GM23338 (cell line): ENCODE measurements around the gene TMEM94. TPM values are rescaled to one million over a fixed set of nuclear protein-coding genes. Genes with fewer than 3 reads are reported as not detected.

Source experiments
- ATAC-seq: fragments of 200-7000 bp; cut with Tn5 transposase; 3 replicates; pipeline ENCODE4 v1.9.1; 2020
- DNase-seq: peaks from one replicate; pipeline ENCODE4 v3.0.0-alpha.2; 2015; ENCODE audit warnings: low spot score
- H2AFZ ChIP-seq: fragments of 200-600 bp; sonication (generic); 2 replicates; pipeline ENCODE4 v1.8.0; 2016; ENCODE audit warnings: antibody characterized with exemption, mild to moderate bottlenecking, moderate library complexity
- H3F3A ChIP-seq: fragments of 200-600 bp; sonication (generic); replicated peaks from 2 replicates; pipeline ENCODE4 v1.8.0; 2017; ENCODE audit warnings: antibody characterized with exemption, mixed run types, low read depth
- H3K27ac ChIP-seq: fragments of 200-600 bp; sonication (generic); 2 replicates; pipeline ENCODE4 v1.6.1; 2016; ENCODE audit warnings: low read depth
- H3K27me3 ChIP-seq: fragments of 200-600 bp; sonication (generic); 2 replicates; pipeline ENCODE4 v1.8.0; 2016; ENCODE audit warnings: mild to moderate bottlenecking, mixed run types, moderate library complexity; ENCODE audit not compliant: insufficient read depth
- H3K36me3 ChIP-seq: fragments of 200-600 bp; sonication (generic); 2 replicates; pipeline ENCODE4 v1.8.0; 2016; ENCODE audit warnings: mild to moderate bottlenecking; ENCODE audit not compliant: insufficient read depth
- H3K4me1 ChIP-seq: fragments of 200-600 bp; sonication (generic); 2 replicates; pipeline ENCODE4 v1.8.0; 2016; ENCODE audit warnings: mild to moderate bottlenecking, moderate library complexity; ENCODE audit not compliant: insufficient read depth
- H3K4me2 ChIP-seq: fragments of 200-600 bp; sonication (generic); 2 replicates; pipeline ENCODE4 v1.7.1; 2017; ENCODE audit warnings: mixed run types
- H3K4me3 ChIP-seq: fragments of 200-600 bp; sonication (generic); 2 replicates; pipeline ENCODE4 v1.6.1; 2016; ENCODE audit warnings: mixed run types
- H3K79me2 ChIP-seq: fragments of 200-600 bp; sonication (generic); replicated peaks from 2 replicates; pipeline ENCODE4 v1.8.0; 2017; ENCODE audit warnings: mild to moderate bottlenecking; ENCODE audit not compliant: insufficient read depth
- H3K9me2 ChIP-seq: fragments of 200-600 bp; sonication (generic); 2 replicates; pipeline ENCODE4 v1.8.0; 2017; ENCODE audit not compliant: insufficient read depth
- H4K20me1 ChIP-seq: fragments of 200-600 bp; sonication (generic); replicated peaks from 2 replicates; pipeline ENCODE4 v1.8.0; 2017; ENCODE audit warnings: mild to moderate bottlenecking; ENCODE audit not compliant: insufficient read depth
- H3K27ac Mint-ChIP-seq: 2 replicates; pipeline ENCODE4 v1.8.0; 2020; ENCODE audit warnings: inconsistent platforms, mild to moderate bottlenecking, moderate library complexity, mixed read lengths
- H3K27me3 Mint-ChIP-seq: 3 replicates; pipeline ENCODE4 v1.8.0; 2022; ENCODE audit warnings: low read depth, mild to moderate bottlenecking, moderate library complexity, mixed read lengths, inconsistent platforms; ENCODE audit not compliant: insufficient read depth, poor library complexity
- H3K36me3 Mint-ChIP-seq: 3 replicates; pipeline ENCODE4 v1.8.0; 2021; ENCODE audit warnings: low read depth, mild to moderate bottlenecking, inconsistent platforms, moderate library complexity, mixed read lengths
- H3K4me1 Mint-ChIP-seq: 3 replicates; pipeline ENCODE4 v1.8.0; 2020; ENCODE audit warnings: mild to moderate bottlenecking, inconsistent platforms, mixed read lengths
- H3K4me3 Mint-ChIP-seq: 3 replicates; pipeline ENCODE4 v1.8.0; 2021; ENCODE audit warnings: moderate library complexity, mild to moderate bottlenecking, inconsistent platforms, mixed read lengths
- H3K9me3 Mint-ChIP-seq: 3 replicates; pipeline ENCODE4 v1.8.0; 2020; ENCODE audit warnings: moderate library complexity, mild to moderate bottlenecking, inconsistent platforms, mixed read lengths
- CREB1 ChIP-seq: fragments of 250-450 bp; sonication (Bioruptor Pico); IDR thresholded peaks from 2 replicates; pipeline ENCODE4 v1.5.0; 2020; ENCODE audit warnings: low read depth, mild to moderate bottlenecking, moderate library complexity
- EZH2phosphoT487 ChIP-seq: fragments of 200-600 bp; sonication (generic); IDR thresholded peaks from one replicate; pipeline ENCODE4 v1.8.1; 2018; ENCODE audit warnings: antibody characterized with exemption; ENCODE audit not compliant: unreplicated experiment
- NANOG ChIP-seq: IDR thresholded peaks from 2 replicates; pipeline ENCODE4 v1.6.1; 2016; ENCODE audit warnings: antibody characterized with exemption, borderline replicate concordance
- POLR2AphosphoS5 ChIP-seq: IDR thresholded peaks from 2 replicates; pipeline ENCODE4 v1.6.1; 2016; ENCODE audit warnings: antibody characterized with exemption, low read depth
- STAT1 ChIP-seq: IDR thresholded peaks from one replicate; pipeline ENCODE4 v1.6.1; 2016; ENCODE audit warnings: antibody characterized with exemption; ENCODE audit not compliant: unreplicated experiment
- ZNF114 ChIP-seq: fragments of 250-450 bp; sonication (Bioruptor Pico); IDR thresholded peaks from 2 replicates; pipeline ENCODE4 v1.5.0; 2020; ENCODE audit warnings: mild to moderate bottlenecking, moderate library complexity
- ZNF331 ChIP-seq: fragments of 250-450 bp; sonication (Bioruptor Pico); IDR thresholded peaks from 2 replicates; pipeline ENCODE4 v1.5.0; 2020; ENCODE audit warnings: low read depth, mild to moderate bottlenecking, moderate library complexity
- polyA plus RNA-seq: library from polyadenylated mRNA; unstranded; fragments of >200 nt; fragmentation: Nextera tagmentation; extraction: Ambion mirVana; gene quantifications from 2 replicates; pipeline ENCODE4 v1.2.1, GENCODE V29; 2016
- total RNA-seq: library from RNA; depleted of rRNA; stranded (reverse); fragments of >200 nt; shearing (Covaris generic); gene quantifications from 2 replicates; pipeline ENCODE4 v1.2.3, GENCODE V29; 2014
- TF ChIP-seq, protein P1 (sequence below): IDR thresholded peaks from one replicate; pipeline ENCODE4 v1.6.1; 2018; ENCODE audit warnings: antibody characterized with exemption; ENCODE audit not compliant: unreplicated experiment
- TF ChIP-seq, protein P2 (sequence below): fragments of 250-450 bp; sonication (Bioruptor Pico); IDR thresholded peaks from 2 replicates; pipeline ENCODE4 v1.5.0; 2020; ENCODE audit warnings: mild to moderate bottlenecking, moderate library complexity

Gene TMEM94
- total and polyA plus RNA-seq, 2 experiments from 2014 or later, result 24.0 to 66.0 TPM

DNA sequence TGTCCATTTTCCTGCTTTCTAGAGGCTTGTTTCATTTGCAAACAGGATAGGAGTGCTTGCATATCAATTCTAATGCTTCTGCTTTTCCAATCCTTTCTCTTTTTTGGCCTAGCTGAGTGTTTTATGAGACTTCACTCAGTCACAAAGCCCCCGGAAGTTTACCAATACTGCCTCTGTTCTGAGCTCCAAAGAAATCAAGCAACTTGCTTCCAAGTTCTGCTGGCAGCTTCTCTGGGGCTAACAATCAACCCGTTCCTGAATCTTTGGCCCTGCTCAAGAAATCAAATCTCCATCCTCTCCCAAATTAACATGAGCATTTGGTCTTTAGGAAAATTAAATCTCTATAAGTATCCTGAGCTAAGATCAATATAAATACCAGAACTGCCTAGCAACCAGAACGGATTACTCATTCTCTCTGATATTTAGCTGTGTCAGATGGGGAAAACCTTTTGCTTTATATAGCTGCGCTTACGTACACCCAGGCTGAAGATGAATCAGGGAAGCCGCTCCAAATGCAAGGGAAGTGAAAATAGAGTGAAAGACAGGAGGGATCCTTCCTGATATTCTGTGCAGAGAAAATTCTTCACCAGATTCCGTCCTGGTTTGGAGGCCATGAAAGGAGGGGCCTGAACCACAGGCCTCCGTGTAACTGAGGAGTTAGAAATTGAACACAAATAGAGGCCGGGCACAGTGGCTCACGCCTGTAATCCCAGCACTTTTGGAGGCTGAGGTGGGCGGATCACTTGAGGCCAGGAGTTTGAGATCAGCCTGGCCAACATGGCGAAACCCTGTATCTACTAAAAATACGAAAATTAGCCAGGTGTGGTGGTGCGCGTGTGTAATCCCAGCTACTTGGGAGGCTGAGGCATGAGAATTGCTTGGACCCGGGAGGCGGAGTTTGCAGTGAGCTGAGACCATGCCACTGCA, 27.6 kb upstream of the TMEM94 start (continued):
- TF ChIP-seq, protein P1, sequence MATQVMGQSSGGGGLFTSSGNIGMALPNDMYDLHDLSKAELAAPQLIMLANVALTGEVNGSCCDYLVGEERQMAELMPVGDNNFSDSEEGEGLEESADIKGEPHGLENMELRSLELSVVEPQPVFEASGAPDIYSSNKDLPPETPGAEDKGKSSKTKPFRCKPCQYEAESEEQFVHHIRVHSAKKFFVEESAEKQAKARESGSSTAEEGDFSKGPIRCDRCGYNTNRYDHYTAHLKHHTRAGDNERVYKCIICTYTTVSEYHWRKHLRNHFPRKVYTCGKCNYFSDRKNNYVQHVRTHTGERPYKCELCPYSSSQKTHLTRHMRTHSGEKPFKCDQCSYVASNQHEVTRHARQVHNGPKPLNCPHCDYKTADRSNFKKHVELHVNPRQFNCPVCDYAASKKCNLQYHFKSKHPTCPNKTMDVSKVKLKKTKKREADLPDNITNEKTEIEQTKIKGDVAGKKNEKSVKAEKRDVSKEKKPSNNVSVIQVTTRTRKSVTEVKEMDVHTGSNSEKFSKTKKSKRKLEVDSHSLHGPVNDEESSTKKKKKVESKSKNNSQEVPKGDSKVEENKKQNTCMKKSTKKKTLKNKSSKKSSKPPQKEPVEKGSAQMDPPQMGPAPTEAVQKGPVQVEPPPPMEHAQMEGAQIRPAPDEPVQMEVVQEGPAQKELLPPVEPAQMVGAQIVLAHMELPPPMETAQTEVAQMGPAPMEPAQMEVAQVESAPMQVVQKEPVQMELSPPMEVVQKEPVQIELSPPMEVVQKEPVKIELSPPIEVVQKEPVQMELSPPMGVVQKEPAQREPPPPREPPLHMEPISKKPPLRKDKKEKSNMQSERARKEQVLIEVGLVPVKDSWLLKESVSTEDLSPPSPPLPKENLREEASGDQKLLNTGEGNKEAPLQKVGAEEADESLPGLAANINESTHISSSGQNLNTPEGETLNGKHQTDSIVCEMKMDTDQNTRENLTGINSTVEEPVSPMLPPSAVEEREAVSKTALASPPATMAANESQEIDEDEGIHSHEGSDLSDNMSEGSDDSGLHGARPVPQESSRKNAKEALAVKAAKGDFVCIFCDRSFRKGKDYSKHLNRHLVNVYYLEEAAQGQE, result no peak
- TF ChIP-seq EZH2phosphoT487, result no peak
- no peak for TF ChIP-seq CREB1 (CRISPR knock-in tag)
- no peak for TF ChIP-seq ZNF331 (CRISPR knock-in tag)
- no peak for TF ChIP-seq POLR2AphosphoS5
- no peak for TF ChIP-seq STAT1

DNA sequence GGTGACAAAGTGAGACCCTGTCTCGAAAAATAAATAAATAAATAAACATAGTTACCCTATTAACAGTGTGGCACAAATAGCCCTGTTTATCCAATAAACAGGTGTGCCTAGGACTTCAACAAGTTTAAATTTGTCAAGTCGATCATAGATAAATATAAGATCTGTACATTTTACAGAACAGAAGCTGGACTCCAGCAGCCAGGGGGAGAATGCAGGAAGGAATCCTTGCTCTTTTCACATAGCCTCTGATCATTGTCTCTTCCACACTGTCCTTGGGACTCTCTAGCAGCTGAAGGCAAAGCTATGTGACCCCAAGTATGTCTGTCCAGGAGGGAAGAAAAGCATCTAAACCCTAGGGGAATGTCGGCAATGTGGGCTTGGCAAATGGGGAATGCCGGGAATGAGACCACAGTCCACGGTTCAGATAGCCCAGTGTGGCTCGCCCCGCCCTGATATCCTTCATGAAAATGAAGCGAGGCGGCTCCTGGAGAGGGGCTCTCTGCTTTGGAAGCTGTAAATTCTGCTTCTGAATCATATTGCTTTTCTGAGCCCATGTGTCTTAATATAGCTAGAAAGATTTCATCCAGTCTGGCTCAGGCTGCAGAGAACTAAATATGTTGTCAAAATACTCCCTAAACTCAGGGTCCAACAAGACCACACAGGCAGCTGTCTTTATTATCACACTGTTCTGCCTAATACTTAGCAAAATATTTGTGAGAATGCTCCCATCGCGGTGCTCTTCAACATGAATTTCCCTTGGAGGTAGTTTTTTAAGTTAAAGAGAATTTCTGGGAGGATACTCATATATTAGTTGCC, 26.1 kb upstream of the TMEM94 start:
- no peak overlapping the region; the same call in 2 of the 3 replicates for H3K4me3 Mint-ChIP-seq
- ATAC-seq (peak; percentile 64), DNase-seq (peak; percentile 87)
- H3K4me3 ChIP-seq, result no peak overlapping the region
- H3K79me2 ChIP-seq, result no peaks in the 10 kb centered on the region
- no peaks in the 10 kb centered on the region for H3K9me2 ChIP-seq
- H3K27me3 ChIP-seq, result no peaks in the 10 kb centered on the region
- H3K27ac Mint-ChIP-seq, result no peak overlapping the region
- H3K27ac ChIP-seq, result peak overlapping the region; percentile 72
- H3K4me1 ChIP-seq, result 0 out of 2 replicates have a peak, but pooled peaks cover 3% of the 10 kb centered on the region
- H3K4me2 ChIP-seq, result no peak overlapping the region
- H3K36me3 ChIP-seq, result no peaks in the 10 kb centered on the region
- H3K36me3 Mint-ChIP-seq, result no peaks in the 10 kb centered on the region
- H3K4me1 Mint-ChIP-seq, result peaks cover 10% of the 10 kb centered on the region
- H3F3A ChIP-seq, result no peaks in the 10 kb centered on the region
- no peaks in the 10 kb centered on the region for H3K9me3 Mint-ChIP-seq
- H3K27me3 Mint-ChIP-seq, result peaks cover 2% of the 10 kb centered on the region
- H4K20me1 ChIP-seq, result no peaks in the 10 kb centered on the region
- no peak overlapping the region; the same call in 1 of the 2 replicates for H2AFZ ChIP-seq
- TF ChIP-seq NANOG (no peak), ZNF114 (no peak), ZNF331 (CRISPR knock-in tag) (no peak)
- TF ChIP-seq, protein P2, sequence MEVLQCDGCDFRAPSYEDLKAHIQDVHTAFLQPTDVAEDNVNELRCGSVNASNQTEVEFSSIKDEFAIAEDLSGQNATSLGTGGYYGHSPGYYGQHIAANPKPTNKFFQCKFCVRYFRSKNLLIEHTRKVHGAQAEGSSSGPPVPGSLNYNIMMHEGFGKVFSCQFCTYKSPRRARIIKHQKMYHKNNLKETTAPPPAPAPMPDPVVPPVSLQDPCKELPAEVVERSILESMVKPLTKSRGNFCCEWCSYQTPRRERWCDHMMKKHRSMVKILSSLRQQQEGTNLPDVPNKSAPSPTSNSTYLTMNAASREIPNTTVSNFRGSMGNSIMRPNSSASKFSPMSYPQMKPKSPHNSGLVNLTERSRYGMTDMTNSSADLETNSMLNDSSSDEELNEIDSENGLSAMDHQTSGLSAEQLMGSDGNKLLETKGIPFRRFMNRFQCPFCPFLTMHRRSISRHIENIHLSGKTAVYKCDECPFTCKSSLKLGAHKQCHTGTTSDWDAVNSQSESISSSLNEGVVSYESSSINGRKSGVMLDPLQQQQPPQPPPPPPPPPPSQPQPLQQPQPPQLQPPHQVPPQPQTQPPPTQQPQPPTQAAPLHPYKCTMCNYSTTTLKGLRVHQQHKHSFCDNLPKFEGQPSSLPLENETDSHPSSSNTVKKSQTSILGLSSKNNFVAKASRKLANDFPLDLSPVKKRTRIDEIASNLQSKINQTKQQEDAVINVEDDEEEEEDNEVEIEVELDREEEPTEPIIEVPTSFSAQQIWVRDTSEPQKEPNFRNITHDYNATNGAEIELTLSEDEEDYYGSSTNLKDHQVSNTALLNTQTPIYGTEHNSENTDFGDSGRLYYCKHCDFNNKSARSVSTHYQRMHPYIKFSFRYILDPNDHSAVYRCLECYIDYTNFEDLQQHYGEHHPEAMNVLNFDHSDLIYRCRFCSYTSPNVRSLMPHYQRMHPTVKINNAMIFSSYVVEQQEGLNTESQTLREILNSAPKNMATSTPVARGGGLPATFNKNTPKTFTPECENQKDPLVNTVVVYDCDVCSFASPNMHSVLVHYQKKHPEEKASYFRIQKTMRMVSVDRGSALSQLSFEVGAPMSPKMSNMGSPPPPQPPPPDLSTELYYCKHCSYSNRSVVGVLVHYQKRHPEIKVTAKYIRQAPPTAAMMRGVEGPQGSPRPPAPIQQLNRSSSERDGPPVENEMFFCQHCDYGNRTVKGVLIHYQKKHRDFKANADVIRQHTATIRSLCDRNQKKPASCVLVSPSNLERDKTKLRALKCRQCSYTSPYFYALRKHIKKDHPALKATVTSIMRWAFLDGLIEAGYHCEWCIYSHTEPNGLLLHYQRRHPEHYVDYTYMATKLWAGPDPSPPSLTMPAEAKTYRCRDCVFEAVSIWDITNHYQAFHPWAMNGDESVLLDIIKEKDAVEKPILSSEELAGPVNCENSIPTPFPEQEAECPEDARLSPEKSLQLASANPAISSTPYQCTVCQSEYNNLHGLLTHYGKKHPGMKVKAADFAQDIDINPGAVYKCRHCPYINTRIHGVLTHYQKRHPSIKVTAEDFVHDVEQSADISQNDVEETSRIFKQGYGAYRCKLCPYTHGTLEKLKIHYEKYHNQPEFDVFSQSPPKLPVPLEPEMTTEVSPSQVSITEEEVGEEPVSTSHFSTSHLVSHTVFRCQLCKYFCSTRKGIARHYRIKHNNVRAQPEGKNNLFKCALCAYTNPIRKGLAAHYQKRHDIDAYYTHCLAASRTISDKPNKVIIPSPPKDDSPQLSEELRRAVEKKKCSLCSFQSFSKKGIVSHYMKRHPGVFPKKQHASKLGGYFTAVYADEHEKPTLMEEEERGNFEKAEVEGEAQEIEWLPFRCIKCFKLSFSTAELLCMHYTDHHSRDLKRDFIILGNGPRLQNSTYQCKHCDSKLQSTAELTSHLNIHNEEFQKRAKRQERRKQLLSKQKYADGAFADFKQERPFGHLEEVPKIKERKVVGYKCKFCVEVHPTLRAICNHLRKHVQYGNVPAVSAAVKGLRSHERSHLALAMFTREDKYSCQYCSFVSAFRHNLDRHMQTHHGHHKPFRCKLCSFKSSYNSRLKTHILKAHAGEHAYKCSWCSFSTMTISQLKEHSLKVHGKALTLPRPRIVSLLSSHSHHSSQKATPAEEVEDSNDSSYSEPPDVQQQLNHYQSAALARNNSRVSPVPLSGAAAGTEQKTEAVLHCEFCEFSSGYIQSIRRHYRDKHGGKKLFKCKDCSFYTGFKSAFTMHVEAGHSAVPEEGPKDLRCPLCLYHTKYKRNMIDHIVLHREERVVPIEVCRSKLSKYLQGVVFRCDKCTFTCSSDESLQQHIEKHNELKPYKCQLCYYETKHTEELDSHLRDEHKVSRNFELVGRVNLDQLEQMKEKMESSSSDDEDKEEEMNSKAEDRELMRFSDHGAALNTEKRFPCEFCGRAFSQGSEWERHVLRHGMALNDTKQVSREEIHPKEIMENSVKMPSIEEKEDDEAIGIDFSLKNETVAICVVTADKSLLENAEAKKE, result no peak
